Fibroblast of pulmonary artery (primary cell): ENCODE data around the gene PLD3.
"Not testable (repeated sequence)": the region's sequence is repeated elsewhere in the genome, so short reads cannot be mapped to it uniquely, and the experiment has no call there.

Experiments used
- DNase-seq: peaks from one replicate; pipeline ENCODE4 v3.0.0-alpha.2; 2010; ENCODE audit warnings: low read depth
- H3K4me3 ChIP-seq: replicated peaks from 2 replicates; pipeline ENCODE4 v1.5.1; 2011; ENCODE audit warnings: low read depth, mild to moderate bottlenecking, control low read depth, low read length, moderate library complexity
- CTCF ChIP-seq: IDR thresholded peaks from 2 replicates; pipeline ENCODE4 v1.5.1; 2011; ENCODE audit warnings: mild to moderate bottlenecking, control low read depth, low read length, inconsistent platforms; ENCODE audit errors: missing control alignments

Gene PLD3

DNA sequence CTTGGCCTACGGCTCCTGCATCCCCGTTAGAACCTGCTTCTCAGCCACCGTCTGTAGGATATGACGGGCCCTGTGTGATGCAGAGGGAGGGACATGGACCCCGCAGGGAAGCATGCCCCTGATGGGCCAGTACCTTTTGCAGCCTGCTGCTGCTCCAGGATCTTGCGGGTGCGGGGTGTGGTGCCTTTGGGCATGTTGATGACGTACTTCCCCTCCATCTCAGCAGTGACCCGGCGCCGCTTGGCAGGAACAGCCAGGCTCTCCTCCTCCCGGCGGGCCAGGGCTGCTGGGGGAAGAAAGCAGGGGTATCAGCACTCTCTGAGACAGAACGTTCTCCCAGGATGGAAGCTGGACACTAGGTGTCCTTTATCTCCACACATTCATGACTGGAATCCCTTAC is 22.3 kb upstream of the PLD3 start:
- H3K4me3 ChIP-seq: no peak overlapping the region
- DNase-seq: no peak
- TF ChIP-seq CTCF: no peak

DNA sequence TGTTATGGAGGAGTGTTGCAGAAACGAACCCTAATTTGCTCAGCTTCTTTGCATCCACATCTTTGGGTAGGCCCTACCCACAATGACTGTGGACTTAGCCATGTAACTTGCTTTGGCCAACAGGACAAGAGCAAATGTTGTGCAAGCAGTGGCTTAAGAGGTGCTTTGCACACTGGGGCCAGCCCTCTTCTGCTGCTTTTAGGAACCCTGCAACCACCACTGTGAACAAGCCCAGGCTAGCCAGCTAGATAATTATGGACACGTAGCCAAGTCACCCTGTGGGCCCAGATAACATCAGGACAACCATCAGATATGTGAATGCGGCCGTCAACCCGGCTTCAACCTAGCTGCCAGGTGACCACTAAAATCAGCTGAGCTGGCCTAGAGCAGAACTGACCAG is 17.4 kb upstream of the PLD3 start:
- DNase-seq: no peak
- H3K4me3 ChIP-seq: no peak overlapping the region
- TF ChIP-seq CTCF: no peak

GRCh38 chr19:40332669-40333068 is 15.8 kb upstream of the PLD3 start:
- TF ChIP-seq CTCF: no peak
- no peak for DNase-seq

GRCh38 chr19:40333083-40333482 is 15.4 kb upstream of the PLD3 start:
- not testable (repeated sequence) for DNase-seq, H3K4me3 ChIP-seq

More at GRCh38 chr19:40332669-40333068, 15.8 kb upstream of the PLD3 start:
- H3K4me3 ChIP-seq: no peak overlapping the region

DNA sequence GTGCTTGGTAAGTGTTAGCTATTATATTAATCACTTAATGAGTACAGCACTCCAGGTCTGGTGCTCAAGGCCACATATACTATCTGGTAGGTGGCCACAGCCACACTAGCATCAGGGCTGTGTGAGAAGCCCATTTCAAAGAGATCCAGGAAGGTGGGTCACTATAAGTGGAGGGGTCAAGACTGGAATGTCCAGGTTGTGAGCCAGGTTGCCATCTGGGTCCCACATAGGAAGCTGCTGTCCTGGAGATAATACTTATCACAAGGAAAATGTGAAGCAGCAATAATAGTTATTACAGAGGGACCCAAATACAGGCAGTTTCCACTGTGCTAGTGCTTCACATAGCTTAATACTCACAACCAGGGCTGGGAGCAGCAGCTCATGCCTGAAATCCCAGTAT is 13.4 kb upstream of the PLD3 start:
- no peak for DNase-seq
- TF ChIP-seq CTCF: no peak

GRCh38 chr19:40335855-40336600 is 12.5 kb upstream of the PLD3 start:
- no peak for TF ChIP-seq CTCF
- H3K4me3 ChIP-seq: no peak overlapping the region
- no peak for DNase-seq

More for the DNA sequence above, 13.4 kb upstream of the PLD3 start:
- H3K4me3 ChIP-seq: no peak overlapping the region

DNA sequence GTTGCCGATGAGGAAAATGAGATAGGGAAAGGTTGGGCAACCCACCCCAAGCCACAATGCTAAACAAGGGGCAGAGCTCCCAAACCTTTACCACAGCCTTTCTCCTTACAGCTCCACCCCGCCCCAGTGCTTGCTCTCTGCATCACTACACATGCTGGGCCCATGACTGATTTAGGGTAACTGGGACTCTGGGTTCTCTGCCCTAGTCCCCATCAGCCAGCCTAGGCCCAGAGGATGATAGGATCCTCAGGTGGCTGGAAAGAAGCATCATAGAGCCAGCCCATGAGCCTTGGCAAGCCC is 11.9 kb upstream of the PLD3 start:
- no peak overlapping the region for H3K4me3 ChIP-seq
- no peak for TF ChIP-seq CTCF
- no peak for DNase-seq
